ENCODE results near the gene WRAP73. TPM values are rescaled to one million over a fixed set of nuclear protein-coding genes. Genes with fewer than 3 reads are reported as not detected.

Gene WRAP73, protein sequence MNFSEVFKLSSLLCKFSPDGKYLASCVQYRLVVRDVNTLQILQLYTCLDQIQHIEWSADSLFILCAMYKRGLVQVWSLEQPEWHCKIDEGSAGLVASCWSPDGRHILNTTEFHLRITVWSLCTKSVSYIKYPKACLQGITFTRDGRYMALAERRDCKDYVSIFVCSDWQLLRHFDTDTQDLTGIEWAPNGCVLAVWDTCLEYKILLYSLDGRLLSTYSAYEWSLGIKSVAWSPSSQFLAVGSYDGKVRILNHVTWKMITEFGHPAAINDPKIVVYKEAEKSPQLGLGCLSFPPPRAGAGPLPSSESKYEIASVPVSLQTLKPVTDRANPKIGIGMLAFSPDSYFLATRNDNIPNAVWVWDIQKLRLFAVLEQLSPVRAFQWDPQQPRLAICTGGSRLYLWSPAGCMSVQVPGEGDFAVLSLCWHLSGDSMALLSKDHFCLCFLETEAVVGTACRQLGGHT
- 12.5 TPM for total RNA-seq
- long read RNA-seq, transcript WRAP73-201 (12 exons, 1,665 nt): major isoform, 31 of 57 reads
- long read RNA-seq, partial matches to known transcripts: 17 of 57 reads
- long read RNA-seq, other reads (novel, unspliced or antisense): 6 of 57 reads

DNA sequence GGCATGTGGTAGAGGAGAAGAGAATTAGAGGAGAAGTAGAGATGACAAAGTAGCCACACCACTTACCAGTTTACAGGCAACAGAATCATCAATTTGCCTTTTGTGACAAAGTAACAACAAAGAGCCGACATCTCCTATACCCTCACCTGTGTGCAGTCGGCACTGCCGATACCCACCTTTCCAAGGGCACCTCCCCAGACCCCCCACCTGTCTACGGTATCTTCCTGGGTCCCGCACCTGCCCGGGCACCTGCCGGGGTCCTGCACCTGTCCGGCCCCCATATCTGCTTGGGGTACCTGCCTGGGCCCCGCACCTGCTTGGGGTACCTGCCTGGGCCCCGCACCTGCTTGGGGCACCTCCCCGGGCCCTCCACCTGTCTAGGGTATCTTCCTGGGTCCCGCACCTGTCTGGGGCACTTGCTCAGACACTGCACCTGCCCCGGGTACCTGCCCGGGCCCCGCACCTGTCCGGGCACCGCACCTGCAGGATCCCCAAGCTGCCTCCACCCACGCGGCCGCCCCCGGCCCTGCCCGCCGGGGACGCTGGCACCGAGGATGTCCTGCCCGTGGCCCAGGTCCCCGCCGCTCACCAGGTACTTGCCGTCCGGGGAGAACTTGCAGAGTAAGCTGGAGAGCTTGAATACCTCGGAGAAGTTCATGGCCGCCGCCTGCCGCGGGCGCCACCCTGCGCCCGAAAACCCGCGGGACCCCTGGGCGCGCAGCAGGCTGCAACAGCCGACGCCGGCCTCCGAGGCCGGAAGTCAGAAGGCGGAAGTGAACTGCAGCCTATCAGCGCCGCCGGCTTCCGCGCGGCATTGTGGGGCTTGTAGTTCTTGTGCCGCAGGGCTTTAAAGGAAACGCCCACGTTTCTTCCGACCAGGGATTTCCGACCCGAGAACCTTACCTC lies at the start of gene WRAP73:
TSS of gene WRAP73 (minus strand) at position 762 of the 906 bp plus-strand sequence. CDS start at position 658, 104 bp downstream.
- DNase-seq (peak; percentile 95), ATAC-seq (peak; percentile 94)
- intact Hi-C loops (cut with micrococcal nuclease): no loop called here

DNA sequence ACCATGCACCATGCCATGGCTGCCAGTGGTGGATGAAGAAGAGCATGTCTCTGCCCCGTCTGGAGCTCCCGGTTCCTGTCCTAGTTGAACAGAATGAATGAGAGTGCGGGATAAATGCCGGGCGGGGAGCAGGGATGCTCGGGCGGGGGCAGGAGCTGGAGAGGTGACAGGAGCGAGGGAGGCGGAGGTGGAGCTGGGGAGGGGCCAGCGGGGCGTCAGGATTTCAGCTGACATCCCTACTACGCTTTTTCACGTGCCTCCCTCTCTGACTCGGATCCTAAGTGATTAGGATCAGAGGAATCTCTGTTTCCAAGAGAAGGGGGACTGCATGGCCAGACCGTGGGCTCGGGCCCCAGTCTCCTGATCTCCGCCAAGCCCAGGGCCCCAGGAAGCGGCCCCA lies 49.7 kb upstream of the WRAP73 start:
- intact Hi-C loops (cut with micrococcal nuclease): no loop called here
- DNase-seq (no peak), ATAC-seq (no peak)

DNA sequence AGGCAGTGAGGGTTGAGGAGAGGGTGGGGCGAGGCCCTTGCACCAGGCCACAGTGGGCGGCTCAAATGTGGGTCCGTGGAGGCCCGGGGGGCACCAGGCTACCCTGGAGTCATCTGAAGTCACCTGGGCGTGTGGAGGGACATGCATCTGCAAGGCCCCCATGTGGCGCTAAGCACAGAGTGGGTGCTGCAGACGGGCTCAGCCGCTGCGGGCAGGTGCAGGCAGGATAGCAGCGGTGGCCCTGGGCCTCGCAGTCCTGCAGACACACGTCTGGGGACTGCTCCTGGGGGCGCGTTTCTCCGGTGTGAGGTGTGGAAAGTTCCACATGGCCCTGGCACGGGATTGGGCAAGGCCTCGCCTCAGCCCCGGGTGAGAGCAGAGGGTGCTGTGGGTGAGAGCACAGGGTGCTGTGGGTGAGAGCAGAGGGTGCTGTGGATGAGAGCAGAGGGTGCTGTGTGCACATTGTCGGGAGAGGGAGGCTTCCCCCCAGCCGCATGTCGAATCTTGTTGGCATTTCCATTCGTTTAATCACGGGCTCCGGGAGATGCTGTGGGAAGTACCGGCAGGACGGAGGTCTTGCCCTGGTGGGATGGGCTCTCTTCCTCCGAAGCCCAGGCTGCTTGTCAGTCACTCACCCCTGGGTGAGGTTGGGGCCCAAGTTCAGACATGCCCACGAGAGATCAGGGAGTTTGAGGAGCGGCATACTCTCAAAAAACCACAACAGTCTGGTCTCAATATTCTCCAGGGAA lies 48.9 kb upstream of the WRAP73 start:
- intact Hi-C loops (cut with micrococcal nuclease): no loop called here
- no peak for DNase-seq
- no peak for ATAC-seq

DNA sequence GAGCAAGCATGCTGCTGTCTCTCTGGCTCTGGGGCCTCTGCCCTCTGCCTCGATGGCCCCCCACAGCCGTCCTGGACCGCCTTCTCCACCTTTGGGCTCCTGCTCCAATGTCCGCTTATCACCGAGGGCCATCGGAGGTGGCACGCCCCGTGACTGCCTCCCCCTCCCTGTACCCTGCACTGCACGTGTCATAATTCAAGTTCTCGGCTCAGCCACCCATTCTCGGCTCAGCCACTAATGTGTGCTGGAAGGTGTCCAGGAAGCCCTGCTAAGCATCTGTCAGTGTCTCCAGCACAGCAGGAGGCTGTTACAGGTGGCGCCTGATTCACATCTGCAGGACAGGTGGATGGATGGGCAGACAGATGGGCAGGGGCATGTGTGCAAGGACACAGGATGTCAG lies 47.9 kb upstream of the WRAP73 start:
- no peak for DNase-seq
- no peak for ATAC-seq
- intact Hi-C loops (cut with micrococcal nuclease): no loop called here

DNA sequence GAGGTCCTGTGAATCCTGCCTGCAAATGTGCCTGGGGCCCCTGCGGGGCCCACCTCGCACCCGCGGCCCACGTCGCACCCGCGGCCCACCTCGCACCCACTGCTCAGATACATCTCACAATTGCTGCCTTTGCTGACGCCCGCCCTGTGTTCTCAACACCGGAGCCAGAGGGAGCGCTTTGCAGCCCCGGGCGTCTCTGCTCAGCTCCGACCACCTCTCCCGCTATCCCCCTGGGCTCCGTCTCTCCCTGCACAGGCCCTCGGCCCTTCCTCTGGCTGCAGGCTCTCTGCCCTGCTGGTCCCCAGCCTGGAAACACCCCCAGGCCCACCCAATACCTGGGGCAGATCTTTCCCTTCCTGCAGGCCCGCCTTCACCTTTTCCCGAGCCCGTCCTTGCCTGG lies 47.2 kb upstream of the WRAP73 start:
- ATAC-seq (no peak), DNase-seq (no peak)
- intact Hi-C loops (cut with micrococcal nuclease): no loop called here

DNA sequence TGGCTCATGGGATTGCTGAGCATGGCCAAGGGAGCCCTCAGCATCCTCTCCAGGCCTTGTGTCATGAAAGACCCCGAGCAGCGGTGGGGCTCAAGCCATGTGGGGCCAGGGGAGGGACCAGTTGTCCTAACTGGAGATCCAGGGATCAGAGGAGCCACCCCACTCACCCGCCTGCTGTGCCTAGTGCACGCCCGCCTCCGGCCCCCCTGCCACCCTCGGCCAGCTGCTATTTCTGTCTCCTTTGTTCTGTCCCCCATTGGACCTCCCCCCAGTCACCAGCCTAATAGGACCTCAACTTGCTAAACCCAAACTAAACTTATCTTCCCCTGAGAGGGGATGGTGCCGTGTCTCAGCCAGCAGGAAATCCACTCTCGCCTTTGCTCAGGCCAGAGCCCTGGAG lies 46.8 kb upstream of the WRAP73 start:
- no peak for ATAC-seq
- no peak for DNase-seq
- intact Hi-C loops (cut with micrococcal nuclease): no loop called here

DNA sequence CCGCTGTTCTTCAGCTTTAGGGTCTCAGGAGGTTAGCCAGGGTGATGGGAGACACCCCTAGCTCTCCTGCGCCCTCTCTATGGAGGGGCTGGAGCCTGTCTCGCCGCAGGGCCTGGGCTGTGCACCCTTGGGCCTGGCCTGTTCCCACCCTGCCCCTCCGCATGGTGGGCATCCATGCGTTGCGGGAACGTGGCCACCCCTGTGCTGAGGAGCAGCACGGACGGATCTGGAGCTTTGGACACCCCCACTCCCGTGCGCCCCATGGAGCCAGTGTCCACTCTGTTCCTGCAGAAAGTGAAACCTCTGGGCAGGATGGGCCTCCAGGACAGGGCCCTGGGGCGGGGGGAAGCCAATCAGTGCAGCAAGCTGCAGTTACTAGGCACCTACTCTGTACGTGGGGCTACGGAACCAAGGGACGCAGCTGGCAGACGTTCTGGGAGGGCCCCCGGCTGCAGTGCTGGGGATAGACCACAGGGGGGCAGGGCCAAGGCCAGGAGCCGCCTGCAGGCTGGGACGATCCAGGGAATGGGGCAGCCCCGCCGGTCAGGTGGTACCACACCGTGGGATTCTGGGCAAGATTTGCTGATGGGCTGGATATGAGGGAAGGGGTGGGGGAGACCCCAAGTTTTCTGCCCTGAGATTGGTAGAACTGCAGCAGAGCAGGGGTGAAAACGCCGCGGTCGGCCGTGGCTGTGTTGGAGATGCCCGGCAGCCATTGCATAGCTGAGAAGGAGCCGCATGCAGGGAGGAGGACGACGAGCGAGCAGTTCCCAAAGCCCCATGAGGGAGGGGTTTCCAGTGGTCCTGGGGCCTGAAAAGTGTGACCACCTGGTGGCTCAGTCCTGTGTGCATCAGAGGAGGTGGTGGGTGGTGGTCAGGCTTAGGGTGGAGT lies 45.7 kb upstream of the WRAP73 start:
- DNase-seq (peak; percentile 68), ATAC-seq (peak; percentile 88)
- intact Hi-C loops (cut with micrococcal nuclease): no loop called here

DNA sequence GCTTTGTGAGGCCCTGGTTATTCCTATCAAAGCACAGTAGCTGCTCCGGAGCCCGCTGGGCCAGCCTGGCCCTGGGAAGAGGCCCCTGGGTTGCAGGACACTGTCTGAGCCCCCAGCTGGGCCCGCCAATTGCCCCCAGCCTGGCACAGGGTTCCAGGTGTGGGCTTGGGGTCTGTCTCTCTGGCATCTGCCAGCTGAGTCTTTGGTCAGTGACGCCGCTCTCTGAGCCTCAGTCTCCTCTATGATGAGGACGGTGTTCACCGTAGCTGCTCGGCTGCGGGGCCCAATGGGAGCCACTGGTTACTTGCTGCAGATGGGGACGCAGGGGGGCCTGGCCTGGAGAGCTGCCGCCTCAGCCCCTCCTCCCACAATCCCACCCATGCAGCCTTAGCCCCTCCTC lies 43.4 kb upstream of the WRAP73 start:
- intact Hi-C loops (cut with micrococcal nuclease): no loop called here
- ATAC-seq (no peak), DNase-seq (no peak)

DNA sequence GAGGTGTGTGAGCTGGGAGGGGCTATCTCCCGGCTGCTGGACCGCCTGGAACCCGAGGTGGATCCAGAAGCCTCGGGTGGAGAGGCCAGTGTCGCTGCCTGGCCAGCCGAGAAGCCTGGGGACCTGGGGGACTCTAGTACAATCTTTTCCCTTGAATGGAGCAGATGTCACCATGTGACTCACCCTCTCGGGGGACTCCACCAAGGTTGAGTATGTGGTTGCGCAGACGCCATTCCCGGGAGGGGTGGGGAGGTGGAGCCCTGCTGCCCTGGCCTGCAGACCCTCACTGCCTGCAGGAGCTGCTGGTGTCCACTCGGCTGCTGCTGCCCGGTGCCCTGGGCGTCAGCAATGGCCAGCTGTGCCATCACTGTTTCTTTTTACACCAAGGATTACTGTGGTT lies 42.7 kb upstream of the WRAP73 start:
- DNase-seq: no peak
- intact Hi-C loops (cut with micrococcal nuclease): no loop called here
- no peak for ATAC-seq

DNA sequence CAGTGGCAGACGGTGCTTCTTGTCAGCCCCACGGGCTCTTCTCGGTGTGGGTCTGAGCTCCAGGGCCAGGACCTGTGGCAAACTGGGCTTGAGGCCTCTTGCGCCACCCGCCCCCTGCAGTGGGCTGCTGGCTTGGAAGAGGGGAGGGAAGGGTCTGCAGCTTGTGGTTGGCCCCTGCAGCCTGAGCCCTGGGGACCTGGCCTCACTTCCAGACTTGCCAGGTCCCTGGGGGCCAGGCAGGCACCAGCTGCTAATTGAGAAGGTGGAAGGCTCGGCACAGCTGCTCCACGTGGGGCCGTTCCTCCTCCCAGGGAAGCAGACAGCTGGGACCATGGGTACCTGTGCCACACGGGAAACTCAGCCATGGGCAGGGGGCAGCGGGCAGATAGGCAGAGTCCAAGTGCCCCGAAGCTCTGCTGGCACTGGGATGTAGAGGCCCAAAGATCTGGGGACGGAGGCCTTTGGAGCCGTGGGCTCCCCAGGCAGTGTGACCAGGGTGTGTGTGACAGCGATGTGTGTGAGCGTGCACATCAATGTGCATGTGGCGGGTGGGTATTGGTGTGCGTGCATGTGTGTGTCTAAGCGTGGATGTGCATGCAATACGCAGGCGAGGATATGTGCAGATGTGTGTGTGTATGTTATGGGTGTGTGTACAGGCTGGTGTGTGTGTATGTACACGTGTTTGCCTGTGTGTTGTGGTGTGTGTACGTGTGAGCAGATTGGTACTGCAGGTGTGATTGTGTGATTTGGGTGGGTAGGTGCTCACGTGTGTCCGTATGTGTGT lies 41.7 kb upstream of the WRAP73 start:
- DNase-seq: no peak
- no peak for ATAC-seq
- intact Hi-C loops (cut with micrococcal nuclease): no loop called here

DNA sequence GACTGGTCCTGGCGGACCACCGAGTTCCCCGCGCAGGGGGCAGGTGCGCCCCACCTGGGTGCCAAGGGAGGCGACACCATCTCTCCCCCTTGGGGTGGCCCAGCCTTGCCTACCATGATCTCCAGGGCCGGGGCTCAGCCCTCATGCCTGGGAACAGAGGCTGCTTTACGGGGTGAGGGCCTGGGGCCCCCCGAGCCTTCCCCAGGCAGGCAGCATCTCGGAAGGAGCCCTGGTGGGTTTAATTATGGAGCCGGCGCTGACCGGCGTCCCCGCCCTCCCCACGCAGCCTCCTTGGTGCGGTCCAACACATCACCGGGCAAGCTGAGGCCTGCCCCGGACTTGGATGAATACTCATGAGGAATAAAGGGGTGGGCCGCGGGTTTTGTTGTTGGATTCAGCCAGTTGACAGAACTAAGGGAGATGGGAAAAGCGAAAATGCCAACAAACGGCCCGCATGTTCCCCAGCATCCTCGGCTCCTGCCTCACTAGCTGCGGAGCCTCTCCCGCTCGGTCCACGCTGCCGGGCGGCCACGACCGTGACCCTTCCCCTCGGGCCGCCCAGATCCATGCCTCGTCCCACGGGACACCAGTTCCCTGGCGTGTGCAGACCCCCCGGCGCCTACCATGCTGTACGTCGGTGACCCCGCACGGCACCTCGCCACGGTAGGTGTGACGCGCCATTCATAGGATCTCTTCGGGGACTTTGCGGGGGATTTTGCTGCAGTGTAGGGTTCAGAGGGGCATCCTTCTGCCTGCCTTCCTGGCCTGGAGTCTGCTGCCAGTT lies 40.6 kb upstream of the WRAP73 start:
- intact Hi-C loops (cut with micrococcal nuclease): no loop called here
- ATAC-seq (no peak), DNase-seq (no peak)

DNA sequence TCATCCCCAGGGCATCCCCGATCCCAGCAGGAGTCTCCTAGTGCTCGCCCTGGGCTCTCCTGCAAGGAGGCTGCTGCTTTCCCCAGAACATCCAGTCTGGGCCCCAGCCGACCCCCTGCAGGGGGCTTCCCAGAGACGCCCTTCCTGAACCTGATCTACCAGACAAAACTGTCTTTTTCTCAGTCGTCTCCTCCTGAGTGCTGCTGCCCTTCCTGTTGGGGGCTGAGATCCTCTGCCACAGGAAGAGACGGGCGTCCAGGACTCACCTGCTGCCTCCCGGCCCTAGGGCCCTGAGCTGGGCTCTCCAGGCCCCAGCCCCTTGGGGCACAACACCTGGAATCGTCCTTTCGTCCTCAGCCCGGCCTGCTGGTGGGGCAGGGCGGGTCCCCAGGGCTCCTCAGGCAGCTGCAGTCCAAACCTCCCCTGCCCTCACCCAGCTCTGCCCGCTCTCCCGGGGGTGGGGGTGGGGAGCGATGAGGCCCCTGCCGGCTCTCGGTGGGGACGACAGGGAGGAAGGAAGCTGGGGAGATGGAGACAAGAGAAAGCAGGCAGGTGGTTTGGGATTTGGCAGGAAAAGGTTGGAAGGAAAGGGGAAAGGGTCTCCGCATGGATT lies 39.3 kb upstream of the WRAP73 start:
- DNase-seq (no peak), ATAC-seq (no peak)
- intact Hi-C loops (cut with micrococcal nuclease): no loop called here

DNA sequence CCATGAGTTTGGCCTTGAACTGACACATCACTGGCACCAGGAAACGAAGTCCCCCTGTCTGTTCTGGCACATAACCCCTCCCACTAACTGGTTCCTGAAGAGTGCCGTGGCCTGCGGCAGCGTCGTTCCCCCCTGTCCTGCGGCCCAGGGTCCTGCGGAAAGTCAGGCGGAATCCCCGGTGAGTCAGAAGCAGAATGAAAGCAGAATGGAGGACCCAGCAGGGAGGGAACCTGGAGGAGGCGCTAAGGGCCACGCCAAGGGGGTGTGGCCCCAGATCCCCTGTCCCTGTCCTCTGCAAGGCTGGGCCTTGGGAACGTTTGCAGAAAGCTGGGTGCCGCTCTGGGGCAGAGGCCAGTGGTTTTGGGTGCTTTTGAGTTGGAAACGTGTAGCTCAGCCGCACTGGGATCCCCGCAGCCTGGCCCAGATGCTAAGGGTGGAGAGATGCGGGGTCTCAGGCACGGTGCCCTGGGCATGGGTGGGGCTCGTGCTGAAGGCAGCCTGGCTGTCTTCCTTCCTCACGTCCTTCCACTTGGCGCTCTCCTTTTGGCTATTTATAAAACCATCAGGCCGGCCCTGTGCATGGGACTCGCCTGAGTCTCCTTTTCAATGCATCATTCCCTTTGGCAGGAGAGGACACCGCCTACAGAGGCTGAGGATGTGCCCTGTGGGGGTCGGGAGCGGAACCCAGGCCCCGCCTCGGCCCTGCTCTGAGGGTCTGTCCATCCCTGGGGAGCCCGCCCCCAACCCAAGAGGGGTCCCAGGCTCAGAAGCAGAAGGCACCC lies 38.6 kb upstream of the WRAP73 start:
- DNase-seq (no peak), ATAC-seq (no peak)
- intact Hi-C loops (cut with micrococcal nuclease): no loop called here

DNA sequence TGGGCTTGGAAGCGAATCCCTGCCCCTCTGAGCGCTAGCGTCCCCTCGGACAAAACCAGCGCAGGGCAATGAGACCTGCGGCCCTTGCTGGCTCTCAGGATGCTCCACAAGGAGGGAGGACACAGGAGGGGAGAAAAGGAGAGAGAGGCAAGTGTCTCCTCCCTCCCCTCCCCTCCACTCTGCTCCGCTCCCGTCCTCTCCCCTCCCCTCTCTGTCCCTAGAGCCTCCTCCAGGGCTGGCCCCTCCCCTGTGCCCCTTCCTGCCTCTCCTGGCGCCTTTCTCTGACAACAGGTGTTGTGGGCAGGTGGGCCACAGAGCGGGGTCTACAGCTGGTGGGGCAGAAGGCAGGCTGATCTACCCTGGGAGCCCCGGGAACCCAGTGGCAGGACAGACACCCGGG lies 37.6 kb upstream of the WRAP73 start:
- no peak for ATAC-seq
- DNase-seq: no peak
- intact Hi-C loops (cut with micrococcal nuclease): no loop called here

DNA sequence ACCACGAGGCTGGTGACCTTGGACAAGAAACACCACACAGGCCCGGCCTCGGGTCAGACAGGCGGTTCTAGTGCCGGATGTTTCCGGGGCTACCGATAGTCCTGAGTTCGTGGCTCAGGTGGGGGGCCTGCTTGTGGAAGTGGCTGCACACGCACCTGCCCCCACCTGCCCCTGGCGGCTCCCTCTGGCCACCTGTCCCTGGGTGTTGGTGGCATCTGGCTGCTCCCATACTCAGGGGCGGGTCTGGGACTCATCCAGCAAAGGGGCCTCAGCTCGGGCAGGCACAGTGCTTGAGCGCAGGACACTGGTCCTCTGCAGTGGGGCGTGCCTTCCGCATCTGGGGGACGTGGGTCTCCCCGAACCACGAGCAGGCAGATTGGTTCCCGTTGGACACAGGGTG lies 36.0 kb upstream of the WRAP73 start:
- intact Hi-C loops (cut with micrococcal nuclease): no loop called here

DNA sequence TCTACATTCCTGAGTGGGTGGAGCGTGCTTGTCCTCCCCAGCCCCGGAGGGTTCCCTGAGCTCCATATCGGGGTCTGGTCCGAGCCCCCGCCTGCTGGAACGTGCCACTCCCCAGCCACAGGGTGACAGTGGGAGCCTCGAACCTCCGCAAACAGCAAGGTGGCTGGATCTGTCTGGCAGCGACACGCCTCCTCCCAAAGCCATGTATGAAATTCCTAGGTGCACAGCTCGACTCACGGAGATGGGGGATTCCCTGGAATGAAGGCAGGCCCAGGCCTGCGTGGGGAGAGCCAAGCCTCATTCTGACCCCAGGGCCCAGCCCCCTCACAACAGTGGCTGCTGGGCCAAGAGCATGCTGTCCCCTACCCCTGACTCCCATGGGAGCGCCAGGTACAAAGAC lies 35.3 kb upstream of the WRAP73 start:
- intact Hi-C loops (cut with micrococcal nuclease): no loop called here
- no peak for DNase-seq
- ATAC-seq: no peak

More for the DNA sequence above, 36.0 kb upstream of the WRAP73 start:
- DNase-seq (no peak), ATAC-seq (no peak)
